K562 (cell line): ENCODE data around the gene ZNF548. TPM values are rescaled to one million over a fixed set of nuclear protein-coding genes. Genes with fewer than 3 reads are reported as not detected.

Experiments
- ADNP ChIP-seq: fragments of 200-800 bp; sonication (Bioruptor generic); IDR thresholded peaks from 2 replicates; pipeline ENCODE4 v1.6.1; 2016; ENCODE audit warnings: missing genetic modification characterization, missing compliant biosample characterization
- CCAR2 ChIP-seq: fragments of 200-400 bp; formaldehyde crosslinking; IDR thresholded peaks from 2 replicates; pipeline ENCODE4 v1.6.1; 2017; ENCODE audit warnings: mild to moderate bottlenecking, low read depth, low read length
- DIDO1 ChIP-seq: fragments of 450-650 bp; IDR thresholded peaks from 2 replicates; pipeline ENCODE4 v1.6.1; 2016; ENCODE audit warnings: low read depth, missing biosample characterization, missing genetic modification characterization
- EHMT2 ChIP-seq: fragments of 450-650 bp; IDR thresholded peaks from 2 replicates; pipeline ENCODE4 v1.6.1; 2018; ENCODE audit warnings: antibody characterized with exemption
- FOXP1 ChIP-seq: sonication (generic); formaldehyde crosslinking; IDR thresholded peaks from 2 replicates; pipeline ENCODE4 v1.8.0; 2022; ENCODE audit warnings: mild to moderate bottlenecking, missing genetic modification reagents
- HDAC1 ChIP-seq, 2 experiments: fragments of 450-650 bp; IDR thresholded peaks; 2 replicates each; pipeline ENCODE4 v1.6.1; 2016 to 2017; ENCODE audit warnings: inconsistent platforms in 1 of 2, mild to moderate bottlenecking in 1 of 2, moderate library complexity in 1 of 2
- KDM4B ChIP-seq, 2 experiments: fragments of 450-650 bp in 1 of 2; sonication (generic) in 1 of 2; IDR thresholded peaks; 2 replicates each; pipeline ENCODE4 v1.6.1; 2016 to 2017; ENCODE audit warnings: borderline replicate concordance in 2 of 2, antibody characterized with exemption in 1 of 2, low read depth in 1 of 2, mild to moderate bottlenecking in 1 of 2
- KLF13 ChIP-seq: fragments of 450-650 bp; IDR thresholded peaks from 2 replicates; pipeline ENCODE4 v1.6.1; 2016; ENCODE audit warnings: missing genetic modification characterization, low read depth, mild to moderate bottlenecking, missing compliant biosample characterization, moderate library complexity, borderline replicate concordance
- NR2C1 ChIP-seq, 2 experiments: fragments of 450-650 bp; IDR thresholded peaks; 2 replicates each; pipeline ENCODE4 v1.6.1; 2017; ENCODE audit warnings: mild to moderate bottlenecking in 2 of 2, antibody characterized with exemption in 1 of 2, inconsistent platforms in 1 of 2, missing compliant biosample characterization in 1 of 2, missing genetic modification characterization in 1 of 2
- NR2C2 ChIP-seq, 2 experiments: fragments of 200-800 bp in 1 of 2; sonication (Bioruptor generic) in 1 of 2; sonication (generic) in 1 of 2; formaldehyde crosslinking in 1 of 2; IDR thresholded peaks; 2 replicates each; pipeline versions ENCODE4 v1.6.1 to v1.8.0; 2016 to 2022; ENCODE audit warnings: mild to moderate bottlenecking in 1 of 2, missing compliant biosample characterization in 1 of 2, missing genetic modification characterization in 1 of 2, missing genetic modification reagents in 1 of 2
- PYGO2 ChIP-seq: fragments of 450-650 bp; IDR thresholded peaks from 2 replicates; pipeline ENCODE4 v1.6.1; 2016; ENCODE audit warnings: mild to moderate bottlenecking, missing genetic modification characterization, moderate library complexity, missing compliant biosample characterization
- SMAD4 ChIP-seq: fragments of 250-450 bp; sonication (Bioruptor Pico); conservative IDR thresholded peaks from 2 replicates; pipeline ENCODE4 v1.8.0; 2021; ENCODE audit warnings: inconsistent platforms, mild to moderate bottlenecking, moderate library complexity
- SNRNP70 ChIP-seq: fragments of 200-400 bp; formaldehyde crosslinking; optimal IDR thresholded peaks from 2 replicates; pipeline ENCODE3; 2017; ENCODE audit warnings: low read depth, low read length
- SUPT5H ChIP-seq: fragments of 450-650 bp; IDR thresholded peaks from 2 replicates; pipeline ENCODE4 v1.6.1; 2016
- ZNF140 ChIP-seq: fragments of 250-450 bp; sonication (Bioruptor Pico); IDR thresholded peaks from 2 replicates; pipeline ENCODE4 v1.8.0; 2021; ENCODE audit warnings: moderate library complexity, mild to moderate bottlenecking, inconsistent platforms
- ZNF76 ChIP-seq: fragments of 250-450 bp; sonication (Bioruptor Pico); IDR thresholded peaks from 2 replicates; pipeline ENCODE4 v1.4.0; 2020; ENCODE audit warnings: mild to moderate bottlenecking, moderate library complexity, borderline replicate concordance
- polyA plus RNA-seq, 8 experiments: library from polyadenylated mRNA; depleted of rRNA in 4 of 8; stranded (reverse) in 5 of 8; unstranded in 3 of 8; fragments of >200 nt; fragmentation: Nextera tagmentation in 2 of 8; fragmentation: Illumina TruSeq in 1 of 8; extraction: Ambion mirVana in 2 of 8; extraction: Trizol in 1 of 8; gene quantifications; 2 replicates each; pipeline versions ENCODE4 v1.2.1 to v1.2.3, GENCODE V29; 2011 to 2014; ENCODE audit warnings: inconsistent platforms in 1 of 8, missing spikeins in 1 of 8
- total RNA-seq, 7 experiments: library from RNA; depleted of rRNA in 6 of 7; stranded (reverse); fragments of >200 nt in 6 of 7; fragmentation: Illumina TruSeq in 2 of 7; extraction: Trizol in 2 of 7; gene quantifications; 2 replicates each; pipeline versions ENCODE4 v1.2.1 to v1.2.3, GENCODE V29; 2011 to 2021; ENCODE audit warnings: low replicate concordance in 1 of 7
- TF ChIP-seq, protein P1 (sequence below): fragments of 250-450 bp; sonication (Bioruptor Pico); IDR thresholded peaks from 2 replicates; pipeline ENCODE4 v1.4.0; 2020; ENCODE audit warnings: mild to moderate bottlenecking, moderate library complexity, borderline replicate concordance
- TF ChIP-seq, protein P2 (sequence below): sonication (generic); formaldehyde crosslinking; IDR thresholded peaks from 2 replicates; pipeline ENCODE4 v1.8.0; 2023; ENCODE audit warnings: missing genetic modification reagents, mild to moderate bottlenecking, borderline replicate concordance

ZNF548 gene
- total and polyA plus RNA-seq, 9 of the 15 experiments (the other 6 are each of a cell fraction or from before 2014, with no cell fraction given): 1.5 to 8.7 (median 4.5) TPM

DNA sequence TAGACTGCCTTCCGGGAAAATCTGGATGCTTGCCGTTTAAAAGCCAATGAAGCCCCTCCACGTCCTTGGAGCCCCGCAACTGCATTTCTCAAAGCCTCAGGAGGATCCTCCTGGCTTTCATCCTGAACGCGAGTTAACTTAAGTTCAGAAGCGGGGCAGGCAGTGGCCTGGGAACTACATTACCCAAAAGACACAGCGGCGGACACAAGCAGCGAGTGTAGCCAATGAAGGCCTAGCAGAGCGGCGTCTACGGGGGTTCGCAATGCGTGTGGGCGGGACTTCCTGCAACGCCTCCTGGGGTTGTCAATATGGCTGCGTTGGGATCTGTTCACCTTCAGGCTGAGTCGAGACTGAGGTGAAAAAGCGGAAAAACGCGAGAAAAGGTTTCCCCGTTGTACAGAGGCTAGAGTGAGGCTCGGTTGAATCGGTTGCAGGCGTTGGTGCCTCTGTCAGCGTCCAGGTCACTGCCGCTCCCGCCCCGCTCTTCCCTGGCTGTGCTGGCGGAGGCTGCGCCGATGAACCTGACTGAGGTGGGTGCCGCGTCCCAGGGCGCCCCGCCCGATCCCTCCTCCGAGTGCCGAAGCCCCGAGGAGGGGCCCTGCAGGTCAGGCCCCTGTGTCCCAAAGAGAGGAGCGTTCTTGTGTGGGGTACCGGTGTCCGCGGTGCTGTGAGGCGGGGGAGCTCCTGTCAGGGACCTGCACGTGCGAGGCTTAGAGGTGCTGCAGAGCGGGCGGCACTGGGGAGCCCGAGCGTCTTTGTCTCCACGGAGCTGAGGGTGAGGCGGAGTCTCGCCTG is 21.4 kb downstream of the ZNF548 start, which contains the start of gene ZNF17 (continued):
- TF ChIP-seq, protein P1, sequence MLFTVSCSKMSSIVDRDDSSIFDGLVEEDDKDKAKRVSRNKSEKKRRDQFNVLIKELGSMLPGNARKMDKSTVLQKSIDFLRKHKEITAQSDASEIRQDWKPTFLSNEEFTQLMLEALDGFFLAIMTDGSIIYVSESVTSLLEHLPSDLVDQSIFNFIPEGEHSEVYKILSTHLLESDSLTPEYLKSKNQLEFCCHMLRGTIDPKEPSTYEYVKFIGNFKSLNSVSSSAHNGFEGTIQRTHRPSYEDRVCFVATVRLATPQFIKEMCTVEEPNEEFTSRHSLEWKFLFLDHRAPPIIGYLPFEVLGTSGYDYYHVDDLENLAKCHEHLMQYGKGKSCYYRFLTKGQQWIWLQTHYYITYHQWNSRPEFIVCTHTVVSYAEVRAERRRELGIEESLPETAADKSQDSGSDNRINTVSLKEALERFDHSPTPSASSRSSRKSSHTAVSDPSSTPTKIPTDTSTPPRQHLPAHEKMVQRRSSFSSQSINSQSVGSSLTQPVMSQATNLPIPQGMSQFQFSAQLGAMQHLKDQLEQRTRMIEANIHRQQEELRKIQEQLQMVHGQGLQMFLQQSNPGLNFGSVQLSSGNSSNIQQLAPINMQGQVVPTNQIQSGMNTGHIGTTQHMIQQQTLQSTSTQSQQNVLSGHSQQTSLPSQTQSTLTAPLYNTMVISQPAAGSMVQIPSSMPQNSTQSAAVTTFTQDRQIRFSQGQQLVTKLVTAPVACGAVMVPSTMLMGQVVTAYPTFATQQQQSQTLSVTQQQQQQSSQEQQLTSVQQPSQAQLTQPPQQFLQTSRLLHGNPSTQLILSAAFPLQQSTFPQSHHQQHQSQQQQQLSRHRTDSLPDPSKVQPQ: no peak
- peak; percentile 82 for TF ChIP-seq NR2C1 (IDR thresholded peaks at IDR 0.05)
- TF ChIP-seq NR2C1 (tag; IDR thresholded peaks at IDR 0.05): peak; percentile 91
- no peak for TF ChIP-seq SNRNP70
- TF ChIP-seq ADNP (tag): no peak
- TF ChIP-seq EHMT2: no peak
- TF ChIP-seq HDAC1 (IDR thresholded peaks at IDR 0.05): peak in 1 of 2 experiments; percentile 77; a peak in 2 of 4 replicates
- TF ChIP-seq SUPT5H: peak; percentile 74
- TF ChIP-seq ZNF76 (CRISPR knock-in tag): no peak
- peak; percentile 46; the same call in 1 of the 2 replicates for TF ChIP-seq NR2C2 (CRISPR knock-in tag; IDR thresholded peaks at IDR 0.05)
- peak; percentile 95 for TF ChIP-seq NR2C2 (tag; IDR thresholded peaks at IDR 0.05)
- no peak for TF ChIP-seq KDM4B (IDR thresholded peaks at IDR 0.05; ENCODE audit: borderline replicate concordance in 2 of 2, low read depth in 1 of 2)
- no peak for TF ChIP-seq CCAR2
- no peak for TF ChIP-seq PYGO2 (tag)
- no peak for TF ChIP-seq ZNF140 (CRISPR knock-in tag)
- no peak for TF ChIP-seq FOXP1
- no peak for TF ChIP-seq SMAD4 (CRISPR knock-in tag)
- no peak for TF ChIP-seq KLF13 (tag)
- TF ChIP-seq DIDO1 (tag): peak; percentile 63; the same call in 1 of the 2 replicates
- TF ChIP-seq, protein P2, sequence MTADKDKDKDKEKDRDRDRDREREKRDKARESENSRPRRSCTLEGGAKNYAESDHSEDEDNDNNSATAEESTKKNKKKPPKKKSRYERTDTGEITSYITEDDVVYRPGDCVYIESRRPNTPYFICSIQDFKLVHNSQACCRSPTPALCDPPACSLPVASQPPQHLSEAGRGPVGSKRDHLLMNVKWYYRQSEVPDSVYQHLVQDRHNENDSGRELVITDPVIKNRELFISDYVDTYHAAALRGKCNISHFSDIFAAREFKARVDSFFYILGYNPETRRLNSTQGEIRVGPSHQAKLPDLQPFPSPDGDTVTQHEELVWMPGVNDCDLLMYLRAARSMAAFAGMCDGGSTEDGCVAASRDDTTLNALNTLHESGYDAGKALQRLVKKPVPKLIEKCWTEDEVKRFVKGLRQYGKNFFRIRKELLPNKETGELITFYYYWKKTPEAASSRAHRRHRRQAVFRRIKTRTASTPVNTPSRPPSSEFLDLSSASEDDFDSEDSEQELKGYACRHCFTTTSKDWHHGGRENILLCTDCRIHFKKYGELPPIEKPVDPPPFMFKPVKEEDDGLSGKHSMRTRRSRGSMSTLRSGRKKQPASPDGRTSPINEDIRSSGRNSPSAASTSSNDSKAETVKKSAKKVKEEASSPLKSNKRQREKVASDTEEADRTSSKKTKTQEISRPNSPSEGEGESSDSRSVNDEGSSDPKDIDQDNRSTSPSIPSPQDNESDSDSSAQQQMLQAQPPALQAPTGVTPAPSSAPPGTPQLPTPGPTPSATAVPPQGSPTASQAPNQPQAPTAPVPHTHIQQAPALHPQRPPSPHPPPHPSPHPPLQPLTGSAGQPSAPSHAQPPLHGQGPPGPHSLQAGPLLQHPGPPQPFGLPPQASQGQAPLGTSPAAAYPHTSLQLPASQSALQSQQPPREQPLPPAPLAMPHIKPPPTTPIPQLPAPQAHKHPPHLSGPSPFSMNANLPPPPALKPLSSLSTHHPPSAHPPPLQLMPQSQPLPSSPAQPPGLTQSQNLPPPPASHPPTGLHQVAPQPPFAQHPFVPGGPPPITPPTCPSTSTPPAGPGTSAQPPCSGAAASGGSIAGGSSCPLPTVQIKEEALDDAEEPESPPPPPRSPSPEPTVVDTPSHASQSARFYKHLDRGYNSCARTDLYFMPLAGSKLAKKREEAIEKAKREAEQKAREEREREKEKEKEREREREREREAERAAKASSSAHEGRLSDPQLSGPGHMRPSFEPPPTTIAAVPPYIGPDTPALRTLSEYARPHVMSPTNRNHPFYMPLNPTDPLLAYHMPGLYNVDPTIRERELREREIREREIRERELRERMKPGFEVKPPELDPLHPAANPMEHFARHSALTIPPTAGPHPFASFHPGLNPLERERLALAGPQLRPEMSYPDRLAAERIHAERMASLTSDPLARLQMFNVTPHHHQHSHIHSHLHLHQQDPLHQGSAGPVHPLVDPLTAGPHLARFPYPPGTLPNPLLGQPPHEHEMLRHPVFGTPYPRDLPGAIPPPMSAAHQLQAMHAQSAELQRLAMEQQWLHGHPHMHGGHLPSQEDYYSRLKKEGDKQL (CRISPR knock-in tag): no peak
